HCT116 (cell line): ENCODE measurements around the gene ZIC4.

ENCODE experiments used
- CTCF ChIP-seq, 3 experiments: fragments of 200-600 bp in 1 of 3; sonication (generic) in 1 of 3; IDR thresholded peaks in 2 of 3; conservative IDR thresholded peaks in 1 of 3; 2 replicates each; pipeline ENCODE4 v1.5.1; 2012 to 2017; ENCODE audit warnings: low read depth in 2 of 3, low read length in 2 of 3, antibody characterized with exemption in 1 of 3, borderline replicate concordance in 1 of 3, control low read depth in 1 of 3, mild to moderate bottlenecking in 1 of 3, mixed read lengths in 1 of 3, mixed run types in 1 of 3, moderate library complexity in 1 of 3; ENCODE audit not compliant: insufficient read depth in 1 of 3
- EZH2 ChIP-seq: fragments of 200-600 bp; sonication (generic); IDR thresholded peaks from 2 replicates; pipeline ENCODE4 v1.6.1; 2017; ENCODE audit warnings: antibody characterized with exemption, mixed run types
- MAX ChIP-seq: IDR thresholded peaks from 2 replicates; pipeline ENCODE4 v1.6.1; 2012
- POLR2A ChIP-seq: IDR thresholded peaks from 2 replicates; pipeline ENCODE4 v1.7.0; 2011; ENCODE audit warnings: borderline replicate concordance; ENCODE audit not compliant: insufficient read depth, insufficient read length; ENCODE audit errors: extremely low read depth
- POLR2AphosphoS5 ChIP-seq: IDR thresholded peaks from 2 replicates; pipeline ENCODE4 v1.6.1; 2011; ENCODE audit warnings: mild to moderate bottlenecking, low read depth, low read length, moderate library complexity
- RAD21 ChIP-seq: IDR thresholded peaks from 2 replicates; pipeline ENCODE4 v1.6.1; 2012; ENCODE audit warnings: low read depth, mild to moderate bottlenecking
- SIN3A ChIP-seq: IDR thresholded peaks from 2 replicates; pipeline ENCODE4 v1.6.1; 2012; ENCODE audit warnings: low read depth
- ZFX ChIP-seq: fragments of 450-650 bp; IDR thresholded peaks from 2 replicates; pipeline ENCODE4 v1.6.1; 2017
- ZNF274 ChIP-seq: fragments of 200-500 bp; sonication (Bioruptor generic); IDR thresholded peaks from 2 replicates; pipeline ENCODE4 v1.6.1; 2014; ENCODE audit warnings: mild to moderate bottlenecking, low read depth, low read length, inconsistent platforms

- TF ChIP-seq CTCF (IDR thresholded peaks at IDR 0.05 in 2 of 3, conservative IDR thresholded peaks at IDR 0.05 in 1 of 3; ENCODE audit: borderline replicate concordance in 1 of 3, insufficient read depth in 1 of 3, low read depth in 2 of 3, low read length in 2 of 3), result no peak
- no peak for TF ChIP-seq POLR2AphosphoS5
- TF ChIP-seq POLR2A, result no peak
- no peak for TF ChIP-seq EZH2
- TF ChIP-seq ZFX, result no peak
- TF ChIP-seq RAD21, result no peak
- no peak for TF ChIP-seq SIN3A
- TF ChIP-seq MAX, result no peak
- no peak for TF ChIP-seq ZNF274
Observed at GRCh38 chr3:147394884-147395225, 11.5 kb downstream of the ZIC4 start.
